Measurements from ENCODE around the gene LCP2.

- TF ChIP-seq CTCF (tag by site-specific recombination; IDR thresholded peaks at IDR 0.05) (no peak), ZNF274 (IDR thresholded peaks at IDR 0.05; ENCODE audit: low read length) (no peak), ZNF274 (tag by site-specific recombination; IDR thresholded peaks at IDR 0.05; ENCODE audit: borderline replicate concordance) (no peak), ZFP3 (tag by site-specific recombination; IDR thresholded peaks at IDR 0.05; ENCODE audit: low read depth) (no peak), ZNF19 (tag by site-specific recombination; IDR thresholded peaks at IDR 0.05; ENCODE audit: low read depth) (no peak), ZBTB17 (tag by site-specific recombination; IDR thresholded peaks at IDR 0.05) (no peak), YY1 (tag by site-specific recombination; IDR thresholded peaks at IDR 0.05) (no peak), ZFP41 (tag by site-specific recombination; IDR thresholded peaks at IDR 0.05; ENCODE audit: borderline replicate concordance) (no peak)
These were observed 7.8 kb downstream of the LCP2 start for GRCh38 chr5:170289764-170290163.
